Suppressor macrophage treated with lipopolysaccharide for 4 hours (primary cell): ENCODE results near the gene EARS2.
"Not testable (repeated sequence)": the region's sequence is repeated elsewhere in the genome, so short reads cannot be mapped to it uniquely, and the experiment has no call there.

Experiments
- DNase-seq: peaks from one replicate; pipeline ENCODE4 v3.0.0-alpha.2; 2020

Gene EARS2

DNA sequence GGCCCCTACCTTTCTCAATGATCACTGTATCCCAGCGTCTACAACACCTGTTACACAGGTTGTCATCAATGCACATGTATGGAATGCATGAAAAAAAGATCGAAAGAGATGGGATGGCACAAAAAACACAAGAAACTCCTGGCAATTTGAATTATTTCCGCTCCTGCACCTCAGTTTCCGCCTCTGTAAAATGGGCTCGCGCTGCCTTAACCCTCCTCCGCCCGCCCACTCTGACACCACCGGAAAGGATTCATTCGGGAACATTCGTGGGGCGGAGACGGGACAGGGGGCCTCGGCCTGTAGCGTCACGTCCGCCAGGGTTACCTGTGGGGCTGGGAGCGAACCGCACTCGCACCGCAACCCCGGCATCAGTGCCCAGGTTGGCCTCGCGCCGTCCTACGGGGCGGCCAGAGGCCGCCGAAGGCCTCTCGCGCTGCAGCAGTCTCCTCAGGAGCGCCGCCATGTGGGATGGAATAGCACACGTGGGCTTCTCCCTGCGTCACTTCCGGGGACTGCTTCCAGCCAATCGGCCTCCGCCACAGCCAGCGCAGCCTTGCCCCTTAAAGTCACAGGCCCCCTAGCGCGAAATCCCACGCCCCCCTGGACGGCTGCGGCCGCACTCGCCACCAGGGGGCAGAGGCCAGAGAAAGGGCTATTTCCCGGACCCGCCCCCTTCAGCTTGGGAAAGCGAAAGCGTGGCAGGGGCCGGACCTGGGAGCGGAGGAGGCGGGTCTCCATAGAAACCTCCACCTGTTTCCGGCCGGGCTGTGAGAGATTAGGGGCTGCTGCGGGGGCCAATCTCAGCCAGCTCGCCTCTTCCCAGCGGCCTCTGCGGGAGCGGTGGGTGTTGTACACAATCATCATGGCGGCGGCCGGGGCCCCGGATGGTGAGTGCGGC is at the start of gene EARS2, which contains the start of gene UBFD1:
Gene EARS2 (minus strand): TSS at position 470 of the 898 bp plus-strand sequence. CDS start 7 bp downstream, at position 463.
Gene UBFD1 (plus strand): TSS at position 847 of the 898 bp plus-strand sequence. CDS start 16 bp downstream, at position 863.
- peak; percentile 99 for DNase-seq

DNA sequence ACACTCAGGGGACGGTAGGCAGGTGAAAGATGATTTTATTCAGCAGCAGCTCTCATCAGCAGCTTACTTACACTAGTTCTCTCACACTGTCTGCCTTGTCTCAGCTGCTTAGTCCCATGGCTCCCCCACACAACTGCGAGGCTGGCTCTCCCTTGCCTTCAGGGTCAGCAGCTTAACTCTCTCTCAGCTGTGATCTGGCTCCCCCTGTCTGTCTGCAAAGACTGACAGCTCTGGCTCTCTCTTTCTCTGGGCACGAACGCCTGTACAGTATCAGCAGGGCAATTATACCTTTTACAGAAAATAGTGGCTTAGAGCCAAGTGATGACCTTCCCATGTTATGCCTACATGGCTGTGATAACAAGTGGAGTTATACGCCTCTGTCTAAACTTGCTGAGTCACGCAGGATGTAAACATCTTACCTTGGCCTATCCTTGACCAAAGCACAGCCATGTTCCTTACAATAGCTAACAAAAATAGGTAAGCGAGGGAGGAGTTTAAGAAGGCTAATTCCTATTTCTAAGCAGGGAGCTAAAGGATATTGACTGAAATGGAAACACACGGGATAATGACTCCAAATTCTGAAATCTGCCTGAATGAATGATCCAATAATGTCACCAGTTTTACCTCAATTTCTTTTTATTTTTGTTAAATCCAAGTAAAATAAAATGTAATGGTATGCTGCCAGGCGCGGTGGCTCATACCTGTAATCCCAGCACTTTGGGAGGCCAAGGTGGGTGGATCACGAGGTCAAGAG is 40.0 kb upstream of the EARS2 start:
- no peak for DNase-seq

DNA sequence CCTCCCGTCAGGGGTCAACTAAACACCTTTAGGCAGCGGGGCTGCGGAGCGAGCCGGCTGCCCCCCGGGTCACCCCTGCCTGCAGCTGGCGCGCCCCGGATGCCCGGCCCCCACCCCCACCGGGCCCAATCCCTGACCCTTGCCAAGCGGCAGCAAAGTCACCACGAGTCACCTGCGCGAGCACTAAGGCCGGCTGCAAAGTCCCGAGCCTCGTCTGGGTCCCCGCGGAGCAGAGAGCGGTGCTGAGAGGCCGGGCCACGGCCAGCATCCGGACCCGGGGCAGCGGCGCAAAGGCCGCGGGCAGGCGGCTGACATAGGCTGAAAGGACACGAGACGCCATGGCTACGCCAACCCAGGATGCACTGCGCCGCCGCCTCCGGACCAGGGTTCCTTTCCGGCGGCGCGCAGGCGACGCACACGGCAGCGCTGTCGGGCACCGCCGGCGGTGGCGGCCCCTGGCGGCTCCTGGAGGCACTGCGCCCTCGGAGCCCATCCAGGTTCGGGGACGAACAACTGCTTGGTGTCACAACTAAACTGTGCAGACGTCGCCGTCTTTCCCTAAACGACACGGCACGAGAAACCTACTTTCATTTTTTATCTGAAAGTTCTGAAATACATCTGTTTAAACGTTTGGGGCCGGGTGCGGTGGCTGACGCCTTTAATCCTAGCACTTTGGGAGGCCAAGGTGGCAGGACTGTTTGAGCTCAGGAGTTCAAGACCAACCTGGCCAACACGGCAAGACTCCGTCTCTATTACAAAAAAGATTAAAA is 39.0 kb upstream of the EARS2 start, which contains the start of gene NDUFAB1:
Gene NDUFAB1 (minus strand): TSS at position 366 of the 770 bp plus-strand sequence. CDS start 26 bp downstream, at position 340.
- DNase-seq, result peak; percentile 96

DNA sequence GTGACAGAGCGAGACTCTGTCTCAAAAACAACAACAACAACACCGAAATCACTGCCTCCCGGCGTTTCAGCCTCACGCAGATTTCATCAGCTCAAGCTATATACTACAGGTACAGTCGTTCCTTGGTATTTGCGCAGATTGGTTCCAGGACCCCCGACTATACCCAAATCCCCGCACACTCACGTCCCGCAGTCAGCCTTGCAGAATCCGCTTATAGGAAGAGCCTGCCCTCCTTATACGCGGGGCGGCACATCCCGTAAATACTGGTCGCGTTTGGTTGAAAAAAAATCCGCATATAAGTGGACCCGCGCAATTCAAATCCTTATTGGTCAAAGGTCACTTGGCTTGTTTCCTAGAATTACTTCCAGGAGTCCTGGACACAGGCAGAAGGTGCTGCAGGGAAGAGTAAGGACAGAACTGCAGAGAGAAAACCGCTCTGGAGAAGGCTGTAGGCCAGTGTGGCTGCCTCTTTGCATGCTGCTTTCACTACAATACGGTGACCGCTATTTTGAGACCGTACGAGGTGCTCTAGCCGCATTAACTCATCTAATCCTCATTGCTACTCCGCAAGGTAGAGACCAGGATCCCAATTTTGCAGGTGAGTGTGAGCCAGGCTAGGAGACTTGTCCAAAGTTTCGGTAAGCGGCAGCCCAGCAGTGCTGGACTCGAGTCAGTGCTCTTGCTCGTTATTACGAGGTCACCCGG is 38.2 kb upstream of the EARS2 start:
- no peak for DNase-seq

DNA sequence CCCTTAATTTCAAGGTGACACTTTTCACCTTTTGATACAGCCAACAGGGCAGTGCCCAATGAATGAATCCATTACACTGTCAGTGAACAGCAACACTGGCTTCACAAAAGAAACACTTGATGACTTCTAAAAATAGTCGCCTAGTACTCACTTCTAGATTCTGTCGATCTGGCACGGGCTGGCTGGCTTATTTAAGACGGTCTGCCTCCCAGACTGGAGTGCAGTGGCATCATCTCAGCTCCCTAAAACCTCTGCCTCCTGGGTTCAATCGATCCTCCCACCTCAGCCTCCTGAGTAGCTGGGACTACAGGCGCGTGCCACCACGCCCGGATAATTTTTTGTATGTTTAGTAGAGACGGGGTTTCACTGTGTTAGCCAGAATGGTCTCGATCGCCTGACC is 37.0 kb upstream of the EARS2 start:
- no peak for DNase-seq

DNA sequence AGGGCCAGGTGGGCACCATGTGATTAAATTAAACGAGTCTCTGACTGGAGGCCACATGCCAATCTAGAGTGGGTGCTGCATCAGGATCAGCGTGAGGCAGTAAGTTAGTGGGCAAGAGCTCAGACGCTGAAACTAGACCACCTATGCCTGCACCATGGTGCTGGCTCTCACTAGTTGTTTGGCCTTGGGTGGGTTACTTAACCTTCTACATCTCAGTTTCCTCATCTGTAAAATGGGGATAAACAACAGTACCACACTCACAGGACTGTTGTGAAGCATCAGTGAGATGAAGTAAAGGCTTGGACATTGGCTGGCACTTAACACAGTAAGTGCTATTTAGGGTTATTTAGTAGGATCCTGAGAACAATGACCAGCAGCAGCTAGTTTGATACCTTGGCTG is 33.0 kb upstream of the EARS2 start:
- DNase-seq, result no peak

DNA sequence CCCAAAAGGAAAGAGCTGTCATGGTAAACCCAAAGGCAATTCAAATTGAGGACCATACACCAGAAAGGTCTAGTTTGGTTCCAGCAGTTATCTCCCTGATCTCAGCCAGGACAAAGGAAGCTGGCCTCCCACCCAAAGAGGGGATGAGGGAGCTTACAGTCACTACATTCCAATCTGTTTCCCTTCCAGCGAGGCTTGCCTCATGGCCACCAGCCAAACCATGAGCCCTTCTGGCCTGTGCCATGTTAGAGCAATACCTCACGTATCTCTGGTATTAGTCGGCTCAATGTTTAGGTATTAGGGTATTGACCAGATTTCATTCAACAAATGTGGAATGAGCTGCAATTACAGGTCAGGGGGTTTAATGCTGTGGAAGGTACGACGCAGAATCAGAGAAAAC is 30.6 kb upstream of the EARS2 start:
- DNase-seq, result no peak

DNA sequence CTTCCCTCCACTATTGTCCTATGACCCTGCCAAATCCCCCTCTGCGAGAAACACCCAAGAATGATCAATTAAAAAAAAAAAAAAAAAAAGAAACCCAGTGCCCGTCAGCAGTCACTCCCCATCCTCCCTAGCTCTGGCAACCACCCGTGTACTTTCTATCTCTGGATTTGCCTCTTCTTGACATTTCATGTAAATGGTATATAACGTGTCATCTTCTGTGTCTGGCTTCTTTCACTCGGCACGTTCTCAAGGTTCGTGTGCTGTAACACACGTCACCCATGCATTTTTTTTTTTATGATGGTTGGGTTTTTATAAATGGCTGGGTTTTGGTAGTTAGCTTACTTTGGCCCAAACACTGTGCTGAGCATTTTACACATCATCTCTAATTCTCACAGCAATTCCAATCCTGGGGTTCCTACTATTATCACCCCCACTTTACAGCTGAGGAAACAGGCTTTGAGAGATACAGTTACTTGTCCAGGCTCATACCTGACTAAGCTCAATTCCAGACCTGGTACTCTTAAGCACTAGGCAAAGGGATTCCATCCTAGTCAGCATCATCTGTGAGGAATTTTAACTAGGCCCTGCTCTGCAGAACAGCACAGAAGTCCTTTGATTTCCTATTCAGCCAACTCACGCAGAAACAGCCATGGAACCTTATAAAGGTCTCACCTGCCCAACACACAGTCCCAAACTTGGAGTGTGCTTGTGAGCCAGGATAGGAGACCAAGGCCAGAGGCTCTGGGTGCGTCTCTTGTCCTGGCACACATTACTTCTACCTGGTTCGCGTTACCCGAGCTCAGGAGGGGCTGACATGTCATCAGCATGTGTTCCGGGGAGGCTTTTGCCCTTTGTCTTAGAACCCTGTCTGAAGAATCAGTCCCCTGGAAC is 27.3 kb upstream of the EARS2 start:
- no peak for DNase-seq

DNA sequence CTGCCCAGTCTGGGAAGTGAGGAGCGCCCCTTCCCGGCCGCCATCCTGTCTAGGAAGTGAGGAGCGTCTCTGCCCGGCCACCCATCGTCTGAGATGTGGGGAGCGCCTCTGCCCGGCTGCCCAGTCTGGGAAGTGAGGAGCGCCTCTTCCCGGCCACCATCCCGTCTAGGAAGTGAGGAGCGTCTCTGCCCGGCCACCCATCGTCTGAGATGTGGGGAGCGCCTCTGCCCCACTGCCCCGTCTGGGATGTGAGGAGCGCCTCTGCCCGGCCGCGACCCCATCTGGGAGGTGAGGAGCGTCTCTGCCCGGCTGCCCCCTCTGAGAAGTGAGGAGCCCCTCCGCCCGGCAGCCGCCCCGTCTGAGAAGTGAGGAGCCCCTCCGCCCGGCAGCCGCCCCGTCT is 26.1 kb upstream of the EARS2 start:
- DNase-seq, result not testable (repeated sequence)

DNA sequence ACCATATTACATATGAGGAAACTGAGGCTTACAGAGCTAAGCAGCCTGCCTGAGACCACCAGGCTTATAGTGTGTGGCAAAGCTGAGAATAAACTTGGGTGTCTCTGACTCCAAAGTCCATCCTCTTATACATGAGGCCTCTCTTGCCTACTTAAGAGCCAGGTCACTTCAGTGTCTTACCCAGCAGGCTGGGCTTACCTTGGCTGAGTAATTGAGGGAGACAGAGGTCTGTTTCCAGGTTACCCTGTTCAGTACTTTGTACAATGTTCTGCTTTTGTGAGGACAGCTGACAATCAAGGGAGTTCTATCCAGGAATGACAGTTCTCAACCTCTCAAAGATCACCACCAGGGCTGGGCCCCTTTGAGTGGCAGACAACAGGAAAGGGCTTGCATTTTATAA is 24.6 kb upstream of the EARS2 start:
- DNase-seq, result no peak

DNA sequence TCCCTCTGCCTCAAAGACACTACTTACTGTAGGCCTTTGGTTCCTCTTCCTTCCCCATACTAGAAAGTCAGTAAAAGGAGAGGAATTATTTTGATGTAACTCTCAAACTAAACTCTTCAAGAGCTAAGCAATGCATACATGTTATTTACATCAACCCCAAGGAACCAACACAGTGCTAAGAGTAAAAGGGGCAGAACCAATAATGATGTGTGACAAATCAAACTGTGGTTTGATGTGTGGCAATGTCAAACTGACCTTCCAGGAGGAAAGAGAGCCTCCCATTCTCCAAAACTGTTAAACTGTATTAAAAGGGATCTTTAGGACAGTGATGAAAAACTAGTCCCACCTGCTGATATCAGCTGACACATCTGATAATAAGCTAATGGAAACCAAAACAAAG is 23.2 kb upstream of the EARS2 start:
- no peak for DNase-seq

DNA sequence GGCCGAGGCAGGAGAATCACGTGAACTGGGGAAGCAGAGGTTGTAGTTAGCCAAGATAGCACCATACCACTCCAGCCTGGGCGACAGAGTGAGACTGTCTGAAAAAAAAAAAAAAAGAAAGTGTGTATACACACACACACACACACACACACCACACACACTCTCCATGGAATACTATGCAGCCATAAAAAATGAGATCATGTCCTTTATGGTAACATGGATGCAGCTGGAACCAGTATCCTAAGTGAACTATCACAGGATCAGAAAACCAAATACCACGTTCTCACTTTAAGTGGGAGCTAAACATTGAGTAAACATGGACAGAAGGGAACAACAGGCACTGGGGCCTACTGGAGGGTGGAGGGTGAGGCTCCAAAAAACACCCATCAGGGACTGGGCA is 22.2 kb upstream of the EARS2 start:
- no peak for DNase-seq

DNA sequence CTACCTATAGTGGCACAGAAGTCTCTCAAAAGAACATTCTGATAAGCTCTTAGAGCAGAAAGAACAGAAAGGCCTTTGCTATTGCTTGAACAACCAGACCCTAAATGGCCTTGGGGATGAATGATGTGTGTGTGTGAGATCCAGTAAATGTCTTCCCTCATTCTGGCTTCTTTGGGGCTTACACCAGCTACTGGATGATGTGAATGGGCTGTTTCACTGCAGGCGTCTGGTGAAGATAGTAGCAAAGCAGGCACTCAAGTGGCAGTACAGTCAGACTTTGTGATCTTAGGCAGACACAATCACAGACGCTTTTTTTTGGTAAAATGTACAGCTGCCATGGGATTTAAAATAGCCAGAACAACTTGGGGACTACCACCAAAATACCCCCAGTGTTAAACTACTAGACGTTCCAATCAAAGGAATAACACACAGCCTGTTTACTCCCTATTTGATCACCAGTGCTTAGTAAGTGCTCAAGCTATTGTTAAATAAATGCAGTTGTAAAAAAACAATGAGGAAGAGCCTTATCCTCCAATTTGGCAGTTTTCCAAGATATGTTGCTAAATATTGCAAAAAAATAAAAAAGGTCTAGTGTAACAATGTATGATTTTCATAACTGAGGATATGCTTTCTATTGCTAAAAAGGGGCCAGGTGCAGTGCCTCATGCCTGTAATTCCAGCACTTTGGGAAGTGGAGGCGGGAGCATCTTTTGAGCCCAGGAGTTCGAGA is 21.1 kb upstream of the EARS2 start:
- peak; percentile 21 for DNase-seq

DNA sequence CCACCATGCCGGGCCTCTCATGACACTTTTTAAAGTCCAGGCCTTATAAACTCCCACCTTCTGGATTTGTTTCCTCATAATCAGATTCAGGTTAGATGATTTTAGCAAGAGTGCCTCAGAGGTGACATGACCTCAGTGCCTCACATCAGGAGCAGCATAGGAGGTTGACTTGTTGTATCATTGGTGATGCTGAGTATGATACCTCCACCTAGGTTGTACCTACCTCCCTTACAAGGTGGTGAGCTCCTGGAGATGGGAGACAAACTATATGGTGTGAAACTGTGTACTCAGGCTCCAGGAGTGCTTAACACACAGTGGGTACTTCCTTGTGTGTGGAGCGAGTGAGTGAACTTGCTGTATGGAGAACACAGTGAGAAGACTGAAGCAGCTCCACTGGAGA is 20.3 kb upstream of the EARS2 start:
- DNase-seq, result no peak

DNA sequence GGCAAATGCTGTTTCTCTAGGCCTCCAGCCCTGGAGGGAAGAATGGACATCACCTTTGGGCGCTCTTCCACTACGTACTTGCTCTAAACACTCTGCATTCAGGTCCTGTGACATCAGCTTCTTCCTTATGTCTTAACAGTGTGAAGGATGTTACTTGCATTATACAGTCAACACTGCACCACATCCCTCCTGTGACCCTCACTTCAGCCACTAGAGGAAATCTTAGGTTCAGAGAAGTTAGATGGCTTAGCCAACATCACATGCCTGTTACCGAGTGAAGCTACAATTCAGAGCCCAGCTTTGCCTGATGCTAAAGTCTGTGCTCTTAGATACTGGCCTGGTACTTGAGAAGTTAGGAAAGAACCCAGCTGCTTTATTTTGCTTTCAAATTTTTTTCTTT is 18.7 kb upstream of the EARS2 start:
- DNase-seq, result no peak

DNA sequence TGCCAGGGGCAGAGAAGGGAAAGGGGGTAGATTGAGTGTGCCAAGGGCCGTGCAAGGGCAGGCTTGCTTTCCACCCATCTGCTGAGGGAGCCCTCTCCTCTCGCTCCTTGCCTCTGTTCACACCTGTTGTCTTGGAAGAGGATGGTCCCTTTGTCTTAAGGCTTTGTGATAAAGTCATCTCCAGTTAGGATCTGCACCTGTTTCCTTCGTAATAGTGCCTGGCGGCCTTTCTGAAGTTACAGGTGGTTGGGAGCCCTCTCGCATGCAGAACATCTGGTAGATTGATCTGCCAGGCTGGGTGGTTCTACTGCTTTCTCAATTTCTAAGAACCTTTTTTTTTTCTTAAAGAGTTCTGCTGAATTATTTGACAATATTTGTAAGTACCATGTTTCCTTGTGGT is 16.7 kb upstream of the EARS2 start:
- DNase-seq, result no peak

DNA sequence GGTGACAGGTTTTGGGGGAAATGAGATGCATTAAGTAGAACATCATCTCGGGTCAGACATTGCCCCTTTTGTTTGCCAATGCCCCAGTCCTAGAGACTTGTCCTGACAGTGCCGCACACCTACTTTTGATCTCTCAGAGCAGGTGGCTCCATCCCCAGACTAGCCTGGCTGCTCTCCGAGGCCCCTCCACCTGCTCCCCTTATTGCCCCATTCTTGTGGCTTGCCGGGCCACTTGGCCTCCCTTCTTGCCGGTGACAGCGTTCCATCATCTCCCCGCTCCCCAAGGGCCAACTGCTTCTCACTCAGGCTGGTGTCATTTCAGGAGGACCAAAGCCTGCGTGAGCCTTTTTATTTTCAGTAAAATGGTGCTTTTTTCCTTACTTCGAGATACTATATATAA is 15.2 kb upstream of the EARS2 start:
- no peak for DNase-seq

DNA sequence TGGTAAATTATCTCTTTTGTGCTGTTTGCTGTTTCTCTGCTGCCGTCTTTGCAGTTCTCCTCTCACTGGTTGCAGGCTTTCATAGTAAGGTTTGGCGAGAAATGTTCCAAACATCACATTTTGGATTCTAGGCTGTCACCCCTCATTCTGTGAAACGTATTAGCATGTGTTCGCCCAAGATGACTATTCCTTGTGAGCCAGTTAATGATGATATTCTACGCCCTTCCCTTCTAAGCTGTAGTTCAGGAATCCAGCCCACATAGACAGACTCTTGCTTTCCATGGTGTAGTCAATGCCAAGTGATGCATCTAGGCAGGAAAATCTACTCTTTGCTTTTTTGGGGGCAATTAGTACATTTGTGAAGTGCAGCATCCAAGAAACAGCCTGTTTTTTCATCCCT is 14.7 kb upstream of the EARS2 start:
- no peak for DNase-seq

DNA sequence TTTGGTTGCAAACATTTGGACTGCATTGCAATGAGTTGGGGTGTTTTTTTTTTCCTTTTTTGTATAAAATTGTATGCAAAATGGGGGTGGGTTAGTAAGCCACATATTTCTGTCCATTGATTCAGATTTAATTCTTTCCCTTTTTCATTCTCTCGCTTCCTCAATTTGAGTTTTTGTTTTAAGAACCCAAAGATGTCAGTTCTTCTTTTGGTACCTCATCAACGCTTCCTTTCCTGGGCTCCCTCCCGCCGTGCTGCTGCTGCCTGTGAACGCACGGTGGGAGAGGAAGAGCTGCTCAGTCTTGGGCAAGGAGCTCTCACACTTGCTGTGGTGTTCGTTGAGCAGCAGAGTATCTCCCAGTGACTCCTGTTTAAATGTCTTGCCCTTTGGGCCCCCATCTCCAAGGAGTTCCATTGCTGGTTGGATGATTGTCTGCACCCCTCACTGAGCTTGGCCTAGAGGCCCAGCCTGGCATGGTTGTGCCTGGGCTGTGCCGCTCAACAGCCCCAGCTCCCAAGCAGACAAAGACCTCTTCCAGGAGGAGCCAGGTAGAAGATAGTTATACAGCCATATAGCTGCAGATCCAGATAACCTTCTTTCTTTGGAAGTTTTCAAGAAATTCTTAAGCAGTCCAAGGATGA is 14.0 kb upstream of the EARS2 start:
- peak; percentile 65 for DNase-seq

DNA sequence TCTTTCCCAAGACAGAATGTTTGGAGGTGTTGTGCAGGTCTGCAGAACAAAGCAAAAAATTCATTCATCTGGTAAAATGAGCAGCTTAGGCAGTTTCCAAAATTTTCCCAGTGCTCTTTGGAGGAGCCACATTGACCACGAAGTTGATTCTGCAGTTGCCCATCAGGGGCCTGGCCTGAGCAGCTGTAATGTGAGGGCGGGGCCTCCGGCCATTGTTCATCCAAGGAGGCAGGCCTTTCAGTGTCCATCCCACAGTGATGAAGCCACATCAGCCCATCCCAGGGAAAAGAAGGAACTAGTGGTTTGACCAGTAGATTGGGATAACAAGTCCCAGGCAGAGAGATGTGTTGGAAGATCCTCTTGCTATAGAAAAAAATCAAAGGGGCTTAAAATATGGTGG is 10.5 kb upstream of the EARS2 start:
- DNase-seq, result no peak
